K562 (cell line): ENCODE data around the gene RHOBTB3. TPM values are rescaled to one million over a fixed set of nuclear protein-coding genes. Genes with fewer than 3 reads are reported as not detected.
"Not testable (repeated sequence)": the region's sequence is repeated elsewhere in the genome, so short reads cannot be mapped to it uniquely, and the experiment has no call there.

ENCODE experiments used
- DPF2 ChIP-seq: fragments of 450-650 bp; IDR thresholded peaks from 2 replicates; pipeline ENCODE4 v1.6.1; 2016
- HMG20A ChIP-seq: fragments of 450-650 bp; formaldehyde crosslinking; conservative IDR thresholded peaks from 2 replicates; pipeline ENCODE4 v1.4.0; 2020; ENCODE audit warnings: mild to moderate bottlenecking, mixed read lengths
- JUNB ChIP-seq: fragments of 450-650 bp; formaldehyde crosslinking; conservative IDR thresholded peaks from 2 replicates; pipeline ENCODE4 v1.4.0; 2020; ENCODE audit warnings: mild to moderate bottlenecking
- JUND ChIP-seq, 2 experiments: IDR thresholded peaks; 2 replicates in 1 of 2; 3 replicates in 1 of 2; pipeline ENCODE4 v1.6.1; 2011; ENCODE audit warnings: borderline replicate concordance in 2 of 2, low read depth in 2 of 2, low read length in 2 of 2, improper control_type of control experiment in 1 of 2, missing biosample characterization in 1 of 2, missing genetic modification characterization in 1 of 2, missing genetic modification reagents in 1 of 2
- NFIX ChIP-seq: fragments of 250-450 bp; sonication (Bioruptor Pico); IDR thresholded peaks from 2 replicates; pipeline ENCODE4 v1.4.0; 2020; ENCODE audit warnings: low read depth, mild to moderate bottlenecking, moderate library complexity
- NFXL1 ChIP-seq: fragments of 450-650 bp; formaldehyde crosslinking; IDR thresholded peaks from 2 replicates; pipeline ENCODE4 v1.4.0; 2021; ENCODE audit warnings: mild to moderate bottlenecking
- POLR2H ChIP-seq: IDR thresholded peaks from 2 replicates; pipeline ENCODE4 v1.6.1; 2016; ENCODE audit warnings: missing genetic modification characterization, low read depth, mild to moderate bottlenecking, control low read depth, missing compliant biosample characterization, moderate library complexity
- ZNF280B ChIP-seq: fragments of 250-450 bp; sonication (Bioruptor Pico); IDR thresholded peaks from 2 replicates; pipeline ENCODE4 v1.5.1; 2021; ENCODE audit warnings: mild to moderate bottlenecking
- ZNF311 ChIP-seq: fragments of 250-450 bp; sonication (Bioruptor Pico); IDR thresholded peaks from 2 replicates; pipeline ENCODE4 v1.4.0; 2020; ENCODE audit warnings: mild to moderate bottlenecking, moderate library complexity
- ZNF668 ChIP-seq: fragments of 250-450 bp; sonication (Bioruptor Pico); IDR thresholded peaks from 2 replicates; pipeline ENCODE4 v1.8.0; 2022; ENCODE audit warnings: mild to moderate bottlenecking, inconsistent platforms
- ZNF695 ChIP-seq: fragments of 450-650 bp; formaldehyde crosslinking; IDR thresholded peaks from 2 replicates; pipeline ENCODE4 v1.4.0; 2020; ENCODE audit warnings: mild to moderate bottlenecking, moderate library complexity
- polyA plus RNA-seq, 8 experiments: library from polyadenylated mRNA; depleted of rRNA in 4 of 8; stranded (reverse) in 5 of 8; unstranded in 3 of 8; fragments of >200 nt; fragmentation: Nextera tagmentation in 2 of 8; fragmentation: Illumina TruSeq in 1 of 8; extraction: Ambion mirVana in 2 of 8; extraction: Trizol in 1 of 8; gene quantifications; 2 replicates each; pipeline versions ENCODE4 v1.2.1 to v1.2.3, GENCODE V29; 2011 to 2014; ENCODE audit warnings: inconsistent platforms in 1 of 8, missing spikeins in 1 of 8
- total RNA-seq, 7 experiments: library from RNA; depleted of rRNA in 6 of 7; stranded (reverse); fragments of >200 nt in 6 of 7; fragmentation: Illumina TruSeq in 2 of 7; extraction: Trizol in 2 of 7; gene quantifications; 2 replicates each; pipeline versions ENCODE4 v1.2.1 to v1.2.3, GENCODE V29; 2011 to 2021; ENCODE audit warnings: low replicate concordance in 1 of 7
- TF ChIP-seq, protein P1 (sequence below): fragments of 450-650 bp; formaldehyde crosslinking; IDR thresholded peaks from 2 replicates; pipeline ENCODE4 v1.4.0; 2020; ENCODE audit warnings: mild to moderate bottlenecking

Gene RHOBTB3
- total and polyA plus RNA-seq, 9 of the 15 experiments (the other 6 are each of a cell fraction or from before 2014, with no cell fraction given) = 39.7 to 143 (median 115) TPM

- TF ChIP-seq ZNF280B (CRISPR knock-in tag) (peak; percentile 77; the same call in 1 of the 2 replicates), ZNF311 (peak; percentile 98), NFIX (CRISPR knock-in tag) (peak; percentile 53; the same call in 1 of the 2 replicates), POLR2H (peak; percentile 34; the same call in 1 of the 2 replicates), HMG20A (CRISPR knock-in tag) (0 out of 2 replicates have a peak, but pooled peaks have one; percentile 77), ZNF695 (CRISPR knock-in tag) (peak; percentile 92), NFXL1 (CRISPR knock-in tag) (peak; percentile 89), JUND (tag; IDR thresholded peaks at IDR 0.05; ENCODE audit: borderline replicate concordance, low read depth, low read length) (peak; percentile 66; the same call in 1 of the 3 replicates), DPF2 (peak; percentile 28; the same call in 1 of the 2 replicates), ZNF668 (CRISPR knock-in tag) (peak; percentile 94), JUNB (CRISPR knock-in tag) (peak; percentile 37; the same call in 1 of the 2 replicates)
- TF ChIP-seq, protein P1, sequence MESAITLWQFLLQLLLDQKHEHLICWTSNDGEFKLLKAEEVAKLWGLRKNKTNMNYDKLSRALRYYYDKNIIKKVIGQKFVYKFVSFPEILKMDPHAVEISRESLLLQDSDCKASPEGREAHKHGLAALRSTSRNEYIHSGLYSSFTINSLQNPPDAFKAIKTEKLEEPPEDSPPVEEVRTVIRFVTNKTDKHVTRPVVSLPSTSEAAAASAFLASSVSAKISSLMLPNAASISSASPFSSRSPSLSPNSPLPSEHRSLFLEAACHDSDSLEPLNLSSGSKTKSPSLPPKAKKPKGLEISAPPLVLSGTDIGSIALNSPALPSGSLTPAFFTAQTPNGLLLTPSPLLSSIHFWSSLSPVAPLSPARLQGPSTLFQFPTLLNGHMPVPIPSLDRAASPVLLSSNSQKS (CRISPR knock-in tag) = peak; percentile 89
- TF ChIP-seq JUND (IDR thresholded peaks at IDR 0.05; ENCODE audit: borderline replicate concordance, low read depth, low read length) = not testable (repeated sequence)
Measured at GRCh38 chr5:95707534-95708188, 23.5 kb upstream of the RHOBTB3 start (continued).
